Effector CD8-positive, alpha-beta T cell (primary cell): Measurements from ENCODE around the gene ANK2.
"Not testable (repeated sequence)": the region's sequence is repeated elsewhere in the genome, so short reads cannot be mapped to it uniquely, and the experiment has no call there.

ENCODE experiments used
- DNase-seq: peaks from one replicate; lab custom pipeline; 2025; lab: John Stamatoyannopoulos, UW

Gene ANK2

DNA sequence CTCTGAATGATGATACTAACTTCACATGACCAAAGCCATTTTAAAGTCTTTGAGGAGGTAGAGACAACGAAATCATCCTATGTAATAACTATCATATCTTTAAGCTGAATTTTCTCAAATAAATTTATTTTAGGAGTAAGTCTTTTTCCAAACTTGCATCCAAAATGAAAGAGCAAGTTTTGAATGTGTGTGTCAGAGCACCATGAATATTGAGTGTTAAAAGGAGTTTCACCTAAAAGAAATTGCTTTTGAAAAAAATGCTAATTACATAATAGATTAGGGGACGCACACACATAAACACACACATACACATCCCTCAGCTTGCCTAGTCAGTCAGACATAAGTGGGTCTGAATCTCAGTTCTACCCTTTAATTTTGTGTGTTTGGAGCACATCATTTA lies 1.9 kb downstream of the ANK2 start:
- DNase-seq: no peak

DNA sequence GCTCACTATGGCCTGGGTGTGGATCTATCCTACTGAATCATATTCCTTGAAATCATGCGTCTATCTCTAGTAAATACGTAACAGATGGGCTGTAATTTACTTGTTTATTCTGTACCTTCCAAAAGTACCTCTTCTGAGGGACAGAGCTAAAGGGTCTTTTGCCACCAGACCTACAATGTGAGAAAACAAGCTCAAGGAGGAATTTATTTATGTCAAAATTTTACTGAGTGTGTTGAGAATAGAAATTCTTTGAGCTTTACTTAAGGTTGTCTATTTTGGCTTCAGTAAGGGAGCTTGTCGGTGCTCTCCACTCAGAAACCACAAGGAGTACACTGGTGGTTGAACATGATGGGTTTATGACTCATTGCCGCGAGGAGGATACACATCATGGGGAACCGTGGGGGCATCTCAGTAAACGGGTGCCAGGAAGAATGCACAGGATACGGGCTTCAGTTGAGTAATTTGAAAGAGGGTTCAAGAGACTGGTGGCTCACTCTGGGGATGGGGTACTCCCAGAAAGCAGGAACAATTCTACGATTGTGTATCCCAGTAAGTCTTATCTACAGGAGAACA lies 3.0 kb downstream of the ANK2 start:
- DNase-seq: no peak

DNA sequence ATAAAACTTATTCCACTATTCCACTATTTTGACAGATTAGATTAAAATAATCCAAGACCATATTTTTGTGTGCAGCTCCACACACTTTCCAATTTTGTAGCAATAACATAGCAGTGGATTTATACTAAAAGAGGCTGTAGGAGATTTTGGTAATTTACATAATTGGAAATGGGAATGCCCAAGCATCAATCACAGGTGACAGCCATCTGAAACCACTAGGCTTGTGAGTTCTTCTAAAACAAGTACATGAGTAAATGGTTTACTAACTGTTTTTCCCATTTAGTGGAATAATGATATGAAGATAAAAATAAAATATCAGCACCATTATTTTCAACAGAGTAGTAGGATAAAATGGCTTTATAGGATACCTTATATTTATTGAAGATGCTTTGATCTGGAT lies 4.4 kb downstream of the ANK2 start:
- no peak for DNase-seq

DNA sequence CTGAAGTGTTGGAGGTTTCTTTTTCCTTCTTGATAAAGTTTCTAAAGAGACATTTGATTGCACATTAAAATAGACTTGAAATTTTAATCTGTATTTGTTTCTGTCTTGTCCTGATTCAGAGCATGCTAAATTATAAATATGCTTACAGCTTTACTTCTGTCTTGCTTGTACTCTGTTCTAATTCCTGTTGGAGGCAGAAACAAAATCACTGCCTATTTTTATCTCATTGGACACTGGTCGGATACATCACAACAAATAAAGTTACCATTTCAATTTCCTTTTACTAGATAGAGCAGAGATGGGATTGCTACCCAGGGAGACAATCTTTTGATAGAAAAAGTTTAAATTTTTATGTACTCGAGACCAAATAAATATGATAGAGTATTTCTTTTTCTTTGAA lies 6.9 kb downstream of the ANK2 start:
- DNase-seq: no peak

DNA sequence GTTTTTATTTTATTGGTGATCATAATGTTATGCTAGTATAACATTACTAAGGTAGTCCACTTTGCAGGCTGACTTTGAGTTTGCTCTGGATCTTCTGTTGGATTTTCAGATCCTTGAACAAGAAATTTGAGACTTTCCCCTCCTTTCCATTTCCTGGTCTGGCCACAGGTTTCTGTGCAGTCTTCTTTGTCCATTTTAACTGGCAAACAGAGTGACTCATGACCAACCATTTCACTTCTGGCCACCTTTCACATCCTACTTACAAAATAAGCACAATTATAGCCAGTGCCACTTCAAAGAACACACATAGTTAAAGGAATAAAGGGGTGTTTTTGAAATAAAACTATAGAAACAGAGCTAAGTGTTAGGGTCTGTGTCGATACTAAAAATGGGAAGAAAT lies 8.4 kb downstream of the ANK2 start:
- no peak for DNase-seq

DNA sequence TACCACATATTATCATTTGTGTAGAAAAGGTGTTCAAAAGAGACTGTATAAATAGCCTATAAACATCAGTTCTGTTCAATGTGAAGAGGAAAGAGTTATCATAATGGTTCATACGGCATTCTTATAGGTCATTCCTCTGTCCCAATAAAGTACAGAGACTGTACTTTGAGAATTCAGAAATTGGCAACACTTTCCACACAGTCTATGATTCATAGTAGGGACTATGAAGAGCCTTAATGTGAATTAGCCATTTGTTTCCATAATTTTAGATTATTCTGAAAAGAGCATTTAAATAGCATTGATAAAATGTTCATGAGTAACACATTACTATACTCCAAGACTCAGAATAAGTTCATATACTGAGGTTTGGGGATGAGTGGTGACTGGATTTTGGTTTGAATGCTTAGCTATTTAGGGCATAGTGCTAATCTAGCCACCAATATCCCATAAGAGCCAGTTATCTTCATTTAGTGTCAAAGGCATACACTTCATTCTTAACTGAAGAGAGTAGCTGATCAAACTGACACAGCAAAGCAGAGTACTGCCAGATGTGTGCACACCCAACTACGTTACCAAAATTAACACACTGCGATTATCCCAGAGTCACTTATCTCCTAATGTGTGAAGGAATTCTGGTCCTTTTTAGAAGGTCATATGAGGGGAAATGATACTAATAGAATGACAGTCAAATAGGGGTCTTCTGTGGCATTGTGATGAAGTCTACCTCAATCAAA lies 10.2 kb downstream of the ANK2 start:
- DNase-seq: no peak

DNA sequence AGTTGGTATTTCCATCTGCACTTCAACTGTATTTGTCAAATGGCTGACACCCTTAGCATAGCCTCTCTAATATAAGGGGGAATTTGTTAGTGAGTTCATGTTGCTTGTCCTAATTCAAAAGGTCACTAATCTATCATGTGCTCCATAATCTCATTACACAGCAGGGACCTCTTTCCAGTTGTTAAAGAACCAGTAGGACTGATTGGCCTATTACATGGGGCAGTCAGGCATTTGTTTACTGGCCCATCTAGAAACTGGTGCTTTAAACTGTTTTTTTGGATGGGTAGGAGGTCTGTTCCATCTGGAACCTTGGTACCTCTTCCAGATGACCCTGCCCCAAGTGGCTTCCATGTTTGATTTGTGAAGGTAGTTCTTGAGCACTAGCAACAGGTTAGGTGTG lies 11.4 kb downstream of the ANK2 start:
- DNase-seq: no peak

DNA sequence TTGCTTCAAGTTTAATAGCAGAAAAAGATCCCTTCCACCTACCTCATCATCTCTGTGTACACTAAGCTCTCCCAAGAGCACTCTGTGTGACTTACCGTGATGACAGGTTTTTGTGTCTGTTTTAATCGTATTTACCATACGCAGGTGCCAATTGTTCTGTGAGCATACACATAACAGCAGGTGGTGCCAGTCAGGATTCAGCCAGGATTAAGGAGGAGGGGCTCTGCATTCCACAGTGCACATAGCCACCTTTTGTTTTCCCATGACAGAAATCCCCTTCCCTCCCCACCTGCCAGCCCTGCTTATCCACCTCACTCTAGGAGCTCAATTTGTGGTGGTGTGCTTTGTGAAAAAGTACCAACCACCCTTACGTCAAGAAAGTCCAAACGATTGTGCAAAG lies 14.8 kb downstream of the ANK2 start:
- DNase-seq: no peak

DNA sequence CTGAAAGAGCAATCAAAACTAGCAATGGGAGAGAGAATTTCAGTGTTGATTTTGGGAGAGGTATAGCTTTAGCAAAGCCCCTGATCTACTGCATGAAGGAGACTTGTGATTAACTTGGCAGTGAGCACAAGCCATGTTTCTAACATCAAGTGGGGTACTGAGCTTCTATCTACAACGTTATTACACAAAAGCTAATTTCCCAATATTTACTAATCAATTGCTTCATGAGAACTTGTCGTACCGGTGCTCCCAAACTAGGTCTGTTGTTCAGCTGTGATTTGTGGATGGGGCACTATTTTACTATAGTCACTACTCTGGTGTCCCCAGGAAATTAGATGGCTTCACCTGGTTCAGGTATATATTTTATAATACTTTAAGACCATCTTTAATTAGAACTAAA lies 16.2 kb downstream of the ANK2 start:
- no peak for DNase-seq

DNA sequence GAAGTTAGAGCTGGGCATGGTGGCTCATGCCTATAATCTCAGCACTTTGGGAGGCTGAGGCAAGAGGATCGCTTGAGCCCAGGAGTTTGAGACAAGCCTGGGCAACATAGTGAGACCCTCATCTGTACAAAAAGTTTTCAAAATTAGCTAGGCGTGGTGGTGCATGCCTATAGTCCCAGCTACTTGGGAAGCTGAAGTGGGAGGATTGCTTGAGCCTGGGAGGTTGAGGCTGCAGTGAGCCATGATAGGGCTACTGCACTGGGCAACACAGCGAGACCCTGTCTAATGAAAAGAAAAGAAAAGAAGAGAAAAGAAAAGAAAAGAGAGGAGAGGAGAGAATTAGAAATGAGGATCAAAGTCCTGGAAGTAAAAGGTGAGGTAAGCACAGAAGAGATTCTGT lies 19.3 kb downstream of the ANK2 start:
- DNase-seq: not testable (repeated sequence)

DNA sequence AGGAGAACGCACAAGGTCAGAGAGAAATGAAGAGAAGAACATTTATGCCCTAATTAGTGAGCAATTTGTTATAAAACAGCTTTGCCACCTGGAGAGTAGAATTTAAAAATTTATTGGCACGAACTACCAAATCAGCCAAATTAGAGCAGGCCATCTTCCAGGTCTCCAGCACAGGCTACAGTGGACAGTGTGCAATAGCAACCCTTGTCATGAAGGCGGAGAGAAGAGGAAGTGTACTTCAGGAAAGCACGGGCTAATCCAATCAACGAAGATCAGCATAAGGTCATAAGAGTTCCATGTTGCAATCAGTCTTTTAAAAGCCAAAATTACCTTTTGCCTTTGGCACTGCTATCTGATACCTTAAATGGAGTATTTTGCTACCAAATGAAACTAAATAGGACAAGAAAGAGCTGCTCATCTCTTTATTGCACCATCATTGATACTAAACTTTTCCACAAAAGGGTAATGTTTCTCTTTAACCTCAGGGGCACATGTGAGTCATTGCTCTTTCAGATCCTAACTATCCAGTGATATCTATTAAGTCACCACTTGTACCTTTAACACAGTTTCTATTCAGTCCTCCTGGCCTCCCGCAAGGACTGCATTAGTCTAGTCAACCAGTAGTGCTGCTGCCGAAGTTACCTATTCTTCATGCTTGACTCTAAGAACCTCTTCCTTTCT lies 19.9 kb downstream of the ANK2 start:
- no peak for DNase-seq

DNA sequence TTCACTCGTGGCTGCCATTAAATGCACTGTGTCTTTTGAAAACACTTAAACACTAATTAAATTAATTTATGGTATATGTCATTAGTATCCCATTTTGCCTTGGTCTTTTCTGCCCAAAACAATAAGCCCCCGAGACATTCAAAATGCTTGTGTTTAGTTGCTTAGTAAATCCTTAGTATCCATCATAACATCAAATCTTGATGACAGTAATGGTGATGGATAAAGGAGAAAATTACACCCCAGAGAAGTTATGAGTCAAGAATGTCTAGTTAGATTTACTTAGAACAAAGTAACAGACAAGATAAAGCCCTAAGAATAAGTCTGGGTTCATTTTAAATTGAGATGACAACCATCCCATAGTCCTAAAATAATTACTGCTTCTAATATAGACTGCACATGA lies 21.3 kb downstream of the ANK2 start:
- no peak for DNase-seq

DNA sequence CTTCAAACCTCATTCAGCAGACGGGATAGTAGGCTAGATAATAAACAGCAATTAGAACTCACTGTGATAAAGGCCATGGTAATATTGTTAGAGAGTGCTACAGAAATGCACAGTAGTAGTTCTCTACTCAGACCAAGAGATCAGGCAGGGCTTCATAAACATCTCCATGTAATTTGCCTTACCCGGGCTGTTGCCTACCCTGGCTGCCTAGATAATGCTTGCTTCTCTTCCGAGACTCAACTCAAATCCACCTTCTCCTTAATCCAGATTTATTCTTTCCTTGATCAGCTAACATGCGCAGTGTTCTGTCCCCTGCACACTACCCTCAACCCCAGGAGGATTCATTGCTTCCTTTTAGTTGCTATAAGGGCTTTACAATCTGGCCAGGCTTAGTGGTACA lies 21.8 kb downstream of the ANK2 start:
- no peak for DNase-seq

DNA sequence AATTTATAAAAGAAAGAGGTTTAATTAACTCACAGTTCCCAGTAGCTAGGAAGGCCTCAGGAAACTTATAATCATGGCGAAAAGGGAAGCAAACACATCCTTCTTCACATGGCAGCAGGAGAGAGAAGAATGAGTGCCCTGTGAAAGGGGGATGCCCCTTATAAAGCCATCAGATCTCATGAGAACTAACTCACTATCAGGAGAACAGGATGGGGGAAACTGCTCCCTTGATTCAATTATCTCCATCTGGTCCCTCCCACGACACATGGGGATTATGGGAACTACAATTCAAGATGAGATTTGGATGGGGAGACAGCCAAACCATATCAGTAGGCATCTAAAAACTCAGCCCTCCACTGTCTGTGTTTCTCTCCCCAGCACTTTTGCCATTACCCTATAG lies 22.4 kb downstream of the ANK2 start:
- DNase-seq: no peak

DNA sequence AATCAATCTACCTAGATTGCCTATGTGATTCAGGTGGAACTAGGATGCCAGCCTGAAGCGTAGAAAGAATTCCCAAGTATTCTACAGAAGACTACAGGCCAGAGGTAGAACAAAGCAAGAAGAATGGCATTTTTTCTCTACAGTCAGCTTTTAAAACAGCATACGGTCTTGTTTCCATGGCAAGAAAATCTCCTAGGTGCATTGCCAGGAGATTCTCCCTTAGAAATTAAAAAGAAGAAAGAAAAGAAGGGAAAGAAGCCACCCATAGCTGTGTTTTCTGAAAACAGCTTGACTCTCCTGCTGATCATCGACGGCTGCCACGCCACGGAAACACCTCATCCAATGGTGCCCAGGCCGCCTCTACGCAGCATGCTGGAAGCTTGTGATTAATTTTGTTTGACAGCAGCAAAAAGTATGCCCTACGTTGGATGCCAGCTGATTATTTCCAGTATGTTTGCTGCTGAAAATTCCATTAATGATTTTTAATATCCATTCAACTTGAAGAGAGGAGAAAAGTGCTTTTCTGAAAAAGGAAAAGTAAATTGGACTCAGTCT lies 24.1 kb downstream of the ANK2 start:
- DNase-seq: no peak

DNA sequence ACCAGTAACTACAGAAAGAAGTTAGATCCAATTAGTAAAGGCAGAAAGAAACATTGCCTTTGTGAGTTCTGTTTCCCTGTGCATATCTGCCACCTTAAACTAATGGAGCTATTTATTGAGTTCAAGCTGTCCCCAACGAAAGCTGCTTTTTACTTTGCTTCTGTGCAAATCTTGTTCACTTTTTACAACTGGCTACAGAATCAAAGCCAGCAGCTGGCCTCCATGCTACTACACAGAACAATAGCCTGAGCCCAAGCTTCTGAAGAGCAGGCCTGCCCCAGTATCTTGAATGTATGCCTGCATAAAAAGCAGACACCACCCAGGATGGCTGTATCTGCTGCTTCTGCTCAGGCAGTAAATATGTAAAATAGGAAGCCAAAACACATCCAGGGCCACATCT lies 28.1 kb downstream of the ANK2 start:
- DNase-seq: no peak

DNA sequence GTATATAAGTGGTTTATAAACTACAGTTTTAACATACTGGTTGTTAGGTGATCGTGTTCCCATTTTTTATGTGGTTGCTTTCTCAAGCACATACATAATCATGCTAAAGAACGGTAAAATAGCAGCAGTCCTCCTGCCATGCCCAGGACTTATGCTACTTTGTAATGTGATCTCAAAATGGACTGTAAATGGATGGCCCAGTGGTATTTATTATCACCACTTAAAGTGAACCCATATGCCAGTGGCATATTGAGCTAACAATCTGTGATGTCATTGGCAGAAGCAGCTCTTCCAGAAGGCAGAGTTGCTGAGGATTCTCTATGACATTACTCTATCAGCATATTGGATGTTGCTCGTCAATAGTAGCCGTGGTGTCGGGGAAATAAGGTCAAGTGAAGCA lies 28.6 kb downstream of the ANK2 start:
- DNase-seq: no peak

DNA sequence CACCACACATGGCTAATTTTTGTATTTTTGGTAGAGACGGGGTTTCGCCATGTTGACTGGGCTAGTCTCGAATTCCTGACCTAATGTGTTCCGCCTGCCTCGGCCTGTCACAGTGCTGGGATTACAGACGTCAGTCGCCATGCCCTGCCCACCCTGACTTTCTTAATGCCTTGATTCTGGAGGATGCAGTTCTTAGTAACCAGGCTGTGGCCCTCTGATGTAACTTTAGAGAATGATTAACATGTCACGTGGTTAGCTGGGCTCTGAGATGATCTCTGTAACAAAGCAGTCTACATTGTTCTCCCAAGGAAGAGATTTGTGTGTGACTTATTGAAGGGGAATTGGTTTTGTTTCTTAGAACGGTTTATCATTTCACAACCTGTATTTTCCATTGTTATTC lies 30.6 kb downstream of the ANK2 start:
- no peak for DNase-seq

DNA sequence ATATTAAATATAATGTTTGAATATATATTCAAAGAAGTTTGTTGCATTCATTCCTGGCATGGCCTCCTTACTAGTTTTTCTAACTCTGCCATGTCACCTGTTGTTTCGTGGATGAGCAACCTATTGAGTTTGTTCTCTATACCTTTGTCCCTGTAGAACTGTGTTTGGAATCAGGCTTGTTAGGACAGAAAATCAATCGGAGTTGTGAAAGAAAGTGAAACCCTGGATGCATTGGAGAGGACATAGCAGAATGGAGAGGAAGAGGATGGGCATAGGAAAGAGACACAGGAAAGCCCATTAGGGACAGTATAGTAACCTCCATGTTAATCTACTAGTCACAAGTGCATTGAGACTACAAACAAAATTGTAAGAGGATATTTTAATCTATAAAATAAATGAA lies 31.2 kb downstream of the ANK2 start:
- no peak for DNase-seq

DNA sequence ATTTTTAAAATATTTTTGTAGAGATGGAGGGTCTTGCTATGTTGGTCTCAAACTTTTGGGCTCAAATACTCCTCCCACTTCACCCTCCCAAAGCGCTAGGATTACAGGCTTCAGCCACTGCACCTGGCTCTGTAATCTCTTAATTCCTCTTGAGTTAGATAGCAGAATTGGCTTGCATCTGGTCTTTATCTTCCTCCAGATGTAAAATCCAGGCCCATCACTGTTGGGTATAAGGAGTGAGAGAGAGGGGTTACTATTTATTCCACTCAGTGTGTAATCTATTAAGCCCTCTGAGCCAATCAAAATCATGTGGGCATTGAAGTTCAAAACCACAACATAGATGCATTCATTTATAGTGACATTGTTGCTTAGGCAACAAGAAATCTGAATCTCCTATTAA lies 33.9 kb downstream of the ANK2 start:
- DNase-seq: no peak

DNA sequence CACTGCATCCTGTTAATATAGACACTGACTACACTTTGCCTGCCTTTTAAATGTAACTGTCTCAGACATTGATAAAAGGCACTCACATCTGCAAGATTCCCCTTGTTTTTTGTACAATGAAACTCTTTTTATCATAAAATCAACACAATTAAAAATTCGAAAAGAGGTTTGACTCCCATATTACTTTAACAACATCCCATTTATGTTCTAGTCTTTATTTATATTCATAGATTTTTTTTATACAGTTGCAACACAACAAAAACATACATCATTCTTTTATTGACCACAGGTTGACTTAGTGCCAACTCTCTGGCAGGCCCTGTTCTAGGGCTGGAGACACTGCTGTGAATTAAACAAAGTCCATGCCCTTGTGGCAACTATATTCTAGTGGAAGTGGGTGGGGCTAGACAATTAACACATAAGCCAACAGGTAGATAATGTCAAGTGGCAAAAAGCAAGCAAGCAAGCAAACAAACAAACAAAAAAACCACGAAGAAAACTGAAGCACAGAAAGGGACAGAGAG lies 36.8 kb downstream of the ANK2 start:
- DNase-seq: no peak

DNA sequence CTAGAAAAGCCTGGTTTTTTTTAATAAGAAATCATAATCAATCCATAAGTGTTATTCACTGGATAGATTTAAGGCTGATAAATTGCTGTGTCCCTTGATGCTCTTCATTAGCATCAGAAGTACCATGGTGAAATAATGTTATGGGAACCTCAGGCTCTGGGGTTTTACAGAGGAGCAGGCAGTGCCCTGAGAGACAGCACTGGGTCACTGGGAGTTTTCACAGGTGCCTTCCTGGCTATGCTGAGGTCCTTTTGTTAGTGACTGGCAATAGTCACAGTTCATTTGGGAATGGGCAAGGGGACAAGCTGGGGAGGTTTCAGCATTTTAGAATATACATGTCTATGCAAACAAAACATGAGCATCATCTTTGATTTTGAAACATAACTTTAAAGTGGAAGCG lies 38.6 kb downstream of the ANK2 start:
- no peak for DNase-seq

DNA sequence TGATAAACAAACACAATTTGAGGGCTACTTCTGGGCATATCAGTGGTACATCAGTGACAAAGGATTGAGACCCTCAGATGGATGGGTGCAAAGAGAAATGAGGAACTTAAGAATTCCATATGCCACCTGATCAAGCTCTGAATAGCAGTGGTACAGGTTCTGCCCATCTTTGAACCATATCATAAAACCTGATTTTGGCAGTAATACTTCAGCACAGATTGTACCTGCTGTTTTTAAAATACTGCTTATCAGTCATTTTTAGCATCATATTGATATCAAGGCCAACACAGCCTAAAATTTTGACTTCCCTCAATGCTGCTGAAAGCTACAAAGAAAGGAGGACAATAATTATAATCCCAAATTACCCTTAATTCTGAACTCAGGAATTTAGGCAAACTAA lies 41.5 kb downstream of the ANK2 start:
- no peak for DNase-seq
